ENCODE data around the gene ZNF521.

Gene ZNF521

DNA sequence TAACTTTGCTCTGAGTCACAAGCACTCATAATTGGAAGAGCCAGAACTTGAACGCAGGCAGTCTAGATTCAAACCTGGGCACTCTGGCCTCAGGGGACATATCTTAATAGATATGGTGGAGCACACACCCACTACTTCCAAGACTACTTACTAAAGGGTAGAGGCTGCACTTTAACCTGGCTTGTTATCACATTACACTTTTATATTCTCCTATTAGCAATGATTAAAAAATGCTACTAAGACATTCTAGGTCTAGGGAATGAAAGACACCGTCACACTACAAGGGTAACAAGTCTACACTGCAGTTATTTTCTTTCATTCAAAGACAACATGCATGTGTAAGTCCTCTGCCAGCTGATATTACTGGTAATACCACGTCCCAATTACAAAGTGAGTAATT is 258.8 kb downstream of the ZNF521 start:
- FAIRE-seq (no peak), DNase-seq (ENCODE audit: insufficient read length, low spot score) (no peak)
- TF ChIP-seq POLR2A (IDR thresholded peaks at IDR 0.05; ENCODE audit: low read depth, low read length) (no peak), PAX5 (IDR thresholded peaks at IDR 0.05; ENCODE audit: insufficient read depth, low read length, severe bottlenecking) (no peak), SPI1 (IDR thresholded peaks at IDR 0.05; ENCODE audit: low read depth, low read length) (no peak), POLR2AphosphoS5 (IDR thresholded peaks at IDR 0.05; ENCODE audit: low read depth, low read length) (no peak), TAF1 (IDR thresholded peaks at IDR 0.05; ENCODE audit: low read depth, low read length) (no peak), POU2F2 (IDR thresholded peaks at IDR 0.05; ENCODE audit: low read depth, low read length) (no peak)

DNA sequence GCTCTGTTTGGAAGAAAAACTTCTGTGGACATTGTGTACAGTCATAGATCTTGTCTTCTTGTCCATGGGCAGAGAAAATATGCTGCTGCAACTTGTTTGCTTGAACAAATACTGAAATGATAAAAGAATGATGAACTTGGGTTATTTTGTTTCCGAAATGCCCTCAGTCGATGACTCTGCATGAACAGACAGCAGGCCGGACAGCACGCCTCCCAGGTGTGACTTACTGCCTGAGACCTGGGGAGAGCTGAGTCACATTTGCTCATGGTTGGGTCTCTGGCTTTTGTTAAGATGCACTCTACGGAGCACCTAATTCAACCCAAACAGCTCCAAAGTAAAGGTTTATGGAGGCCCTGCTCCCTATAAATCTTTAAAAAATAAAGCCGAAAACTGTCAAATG is 262.5 kb downstream of the ZNF521 start:
- FAIRE-seq: no peak
- TF ChIP-seq SPI1 (IDR thresholded peaks at IDR 0.05; ENCODE audit: low read depth, low read length): no peak
- no peak for DNase-seq (ENCODE audit: insufficient read length, low spot score)

DNA sequence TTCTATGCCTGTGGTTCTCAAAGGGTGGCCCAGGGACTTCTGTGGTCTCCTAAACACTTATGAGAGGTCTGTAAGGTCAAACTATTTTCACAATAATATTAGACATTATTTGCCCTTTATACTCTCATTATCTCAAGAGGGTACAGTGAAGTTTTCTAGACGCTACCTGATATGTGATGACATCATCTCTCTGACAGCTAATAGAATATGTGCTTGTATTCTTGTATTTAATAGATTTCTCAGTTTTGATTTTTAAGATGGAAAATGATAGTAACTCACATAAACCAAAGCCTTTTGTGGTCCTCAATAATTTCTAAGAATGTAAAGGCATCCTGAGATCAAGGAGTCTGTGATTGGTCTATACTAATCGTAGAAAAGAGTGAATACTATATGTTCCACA is 265.1 kb downstream of the ZNF521 start:
- FAIRE-seq: no peak
- TF ChIP-seq POU2F2 (IDR thresholded peaks at IDR 0.05; ENCODE audit: low read depth, low read length) (no peak), PAX5 (IDR thresholded peaks at IDR 0.05; ENCODE audit: insufficient read depth, low read length, severe bottlenecking) (no peak), TAF1 (IDR thresholded peaks at IDR 0.05; ENCODE audit: low read depth, low read length) (no peak), SPI1 (IDR thresholded peaks at IDR 0.05; ENCODE audit: low read depth, low read length) (no peak), POLR2A (IDR thresholded peaks at IDR 0.05; ENCODE audit: low read depth, low read length) (no peak)
- DNase-seq (ENCODE audit: insufficient read length, low spot score): no peak

- FAIRE-seq: no peak
- no peak for TF ChIP-seq POLR2AphosphoS5 (IDR thresholded peaks at IDR 0.05; ENCODE audit: low read depth, low read length)
- no peak for DNase-seq (ENCODE audit: insufficient read length, low spot score)
Observed at GRCh38 chr18:25081001-25081400, 271.0 kb downstream of the ZNF521 start.

- TF ChIP-seq SPI1 (IDR thresholded peaks at IDR 0.05; ENCODE audit: low read depth, low read length) (no peak), TAF1 (IDR thresholded peaks at IDR 0.05; ENCODE audit: low read depth, low read length) (no peak), POLR2A (IDR thresholded peaks at IDR 0.05; ENCODE audit: low read depth, low read length) (no peak), POU2F2 (IDR thresholded peaks at IDR 0.05; ENCODE audit: low read depth, low read length) (no peak), PAX5 (IDR thresholded peaks at IDR 0.05; ENCODE audit: insufficient read depth, low read length, severe bottlenecking) (no peak), POLR2AphosphoS5 (IDR thresholded peaks at IDR 0.05; ENCODE audit: low read depth, low read length) (no peak)
- FAIRE-seq: no peak
- DNase-seq (ENCODE audit: insufficient read length, low spot score): no peak
Observed at GRCh38 chr18:25080211-25080610, 271.8 kb downstream of the ZNF521 start.

DNA sequence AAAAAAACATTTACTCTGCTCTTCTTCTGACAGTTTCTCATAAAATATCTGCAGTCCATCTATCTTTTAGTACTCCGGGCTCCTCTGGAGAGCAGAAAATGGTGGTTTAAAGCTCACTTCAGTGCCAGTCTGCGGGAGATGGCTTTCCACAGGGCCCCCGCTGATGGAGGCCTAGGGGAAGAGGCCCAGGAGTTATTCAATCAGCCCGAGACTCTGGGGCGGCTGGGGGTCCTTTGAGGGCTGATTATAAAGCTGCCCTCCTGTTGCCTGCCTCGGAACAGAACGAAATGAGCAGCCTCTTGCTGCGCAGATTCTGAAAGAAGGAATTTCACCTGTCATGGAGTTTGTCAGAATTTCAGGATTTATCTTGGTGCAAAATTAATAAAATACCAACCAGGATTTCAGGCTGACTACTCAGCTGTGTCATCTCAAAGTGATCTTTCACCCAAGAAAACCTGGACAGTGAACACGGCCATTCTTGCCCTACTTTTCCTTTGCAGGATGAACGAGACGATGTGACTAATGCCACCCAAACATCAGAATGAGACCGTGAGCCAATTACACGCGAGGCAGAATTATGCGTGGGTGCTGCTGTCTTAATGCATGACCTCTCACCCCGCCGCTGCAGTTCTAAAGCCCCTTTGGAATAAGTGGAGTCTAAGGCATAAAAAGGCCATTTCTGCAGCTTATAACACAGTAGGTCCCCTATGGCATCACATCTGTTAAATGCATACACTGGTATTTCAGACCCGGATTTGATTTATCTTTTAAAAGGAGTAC is 273.8 kb downstream of the ZNF521 start:
- FAIRE-seq (no peak), DNase-seq (ENCODE audit: insufficient read length, low spot score) (no peak)
- TF ChIP-seq POLR2A (IDR thresholded peaks at IDR 0.05; ENCODE audit: low read depth, low read length): no peak
- no peak for TF ChIP-seq SPI1 (IDR thresholded peaks at IDR 0.05; ENCODE audit: low read depth, low read length)
- no peak for TF ChIP-seq POLR2AphosphoS5 (IDR thresholded peaks at IDR 0.05; ENCODE audit: low read depth, low read length)

- DNase-seq (ENCODE audit: insufficient read length, low spot score) (no peak), FAIRE-seq (no peak)
- TF ChIP-seq POLR2A (IDR thresholded peaks at IDR 0.05; ENCODE audit: low read depth, low read length) (no peak), POLR2AphosphoS5 (IDR thresholded peaks at IDR 0.05; ENCODE audit: low read depth, low read length) (no peak), TAF1 (IDR thresholded peaks at IDR 0.05; ENCODE audit: low read depth, low read length) (no peak), POU2F2 (IDR thresholded peaks at IDR 0.05; ENCODE audit: low read depth, low read length) (no peak), SPI1 (IDR thresholded peaks at IDR 0.05; ENCODE audit: low read depth, low read length) (no peak), PAX5 (IDR thresholded peaks at IDR 0.05; ENCODE audit: insufficient read depth, low read length, severe bottlenecking) (no peak)
Observed at GRCh38 chr18:25077038-25077943, 274.7 kb downstream of the ZNF521 start.

DNA sequence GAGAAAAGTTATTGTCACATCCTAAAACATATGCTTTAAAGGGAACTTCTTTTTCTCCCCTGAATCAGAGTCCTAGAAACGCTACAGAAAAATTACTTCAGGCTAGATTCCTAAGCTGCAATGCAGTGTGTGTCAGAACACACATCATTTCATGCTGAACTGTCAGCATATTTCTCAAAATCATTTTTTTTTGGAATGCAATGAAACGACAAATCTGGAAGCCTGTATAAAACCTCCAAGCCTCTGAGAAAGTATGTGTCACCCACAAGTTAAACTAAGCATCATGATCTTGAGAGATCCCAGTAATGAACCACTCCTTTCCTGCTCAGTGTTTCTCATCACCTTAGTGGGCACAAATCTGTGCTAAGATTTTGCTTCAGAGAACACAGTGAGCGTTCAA is 276.2 kb downstream of the ZNF521 start:
- DNase-seq (ENCODE audit: insufficient read length, low spot score): no peak
- TF ChIP-seq PAX5 (IDR thresholded peaks at IDR 0.05; ENCODE audit: insufficient read depth, low read length, severe bottlenecking) (no peak), TAF1 (IDR thresholded peaks at IDR 0.05; ENCODE audit: low read depth, low read length) (no peak), SPI1 (IDR thresholded peaks at IDR 0.05; ENCODE audit: low read depth, low read length) (no peak), POLR2A (IDR thresholded peaks at IDR 0.05; ENCODE audit: low read depth, low read length) (no peak), POLR2AphosphoS5 (IDR thresholded peaks at IDR 0.05; ENCODE audit: low read depth, low read length) (no peak), POU2F2 (IDR thresholded peaks at IDR 0.05; ENCODE audit: low read depth, low read length) (no peak)
- FAIRE-seq: no peak

GRCh38 chr18:25075331-25075730 is 276.6 kb downstream of the ZNF521 start:
- no peak for DNase-seq (ENCODE audit: insufficient read length, low spot score)
- TF ChIP-seq POLR2AphosphoS5 (IDR thresholded peaks at IDR 0.05; ENCODE audit: low read depth, low read length) (no peak), PAX5 (IDR thresholded peaks at IDR 0.05; ENCODE audit: insufficient read depth, low read length, severe bottlenecking) (no peak), TAF1 (IDR thresholded peaks at IDR 0.05; ENCODE audit: low read depth, low read length) (no peak), POU2F2 (IDR thresholded peaks at IDR 0.05; ENCODE audit: low read depth, low read length) (no peak), POLR2A (IDR thresholded peaks at IDR 0.05; ENCODE audit: low read depth, low read length) (no peak), SPI1 (IDR thresholded peaks at IDR 0.05; ENCODE audit: low read depth, low read length) (no peak)
- no peak for FAIRE-seq

GRCh38 chr18:25074925-25075324 is 277.0 kb downstream of the ZNF521 start:
- no peak for TF ChIP-seq POLR2A (IDR thresholded peaks at IDR 0.05; ENCODE audit: low read depth, low read length)
- no peak for TF ChIP-seq POU2F2 (IDR thresholded peaks at IDR 0.05; ENCODE audit: low read depth, low read length)
- TF ChIP-seq TAF1 (IDR thresholded peaks at IDR 0.05; ENCODE audit: low read depth, low read length): no peak
- TF ChIP-seq PAX5 (IDR thresholded peaks at IDR 0.05; ENCODE audit: insufficient read depth, low read length, severe bottlenecking): no peak
- no peak for TF ChIP-seq SPI1 (IDR thresholded peaks at IDR 0.05; ENCODE audit: low read depth, low read length)
- no peak for TF ChIP-seq POLR2AphosphoS5 (IDR thresholded peaks at IDR 0.05; ENCODE audit: low read depth, low read length)
- FAIRE-seq (no peak), DNase-seq (ENCODE audit: insufficient read length, low spot score) (no peak)

Measured in GM12891 (cell line).